Fibroblast of pulmonary artery (primary cell): Measurements from ENCODE around the gene OR2L5.

Experiments
- DNase-seq: peaks from one replicate; pipeline ENCODE4 v3.0.0-alpha.2; 2010; ENCODE audit warnings: low read depth
- H3K4me3 ChIP-seq: replicated peaks from 2 replicates; pipeline ENCODE4 v1.5.1; 2011; ENCODE audit warnings: low read depth, mild to moderate bottlenecking, control low read depth, low read length, moderate library complexity
- CTCF ChIP-seq: IDR thresholded peaks from 2 replicates; pipeline ENCODE4 v1.5.1; 2011; ENCODE audit warnings: mild to moderate bottlenecking, control low read depth, low read length, inconsistent platforms; ENCODE audit errors: missing control alignments

Gene OR2L5

GRCh38 chr1:248009681-248010080, 3.8 kb upstream of the OR2L5 start:
- no peak overlapping the region for H3K4me3 ChIP-seq
- no peak for TF ChIP-seq CTCF
- no peak for DNase-seq

DNA sequence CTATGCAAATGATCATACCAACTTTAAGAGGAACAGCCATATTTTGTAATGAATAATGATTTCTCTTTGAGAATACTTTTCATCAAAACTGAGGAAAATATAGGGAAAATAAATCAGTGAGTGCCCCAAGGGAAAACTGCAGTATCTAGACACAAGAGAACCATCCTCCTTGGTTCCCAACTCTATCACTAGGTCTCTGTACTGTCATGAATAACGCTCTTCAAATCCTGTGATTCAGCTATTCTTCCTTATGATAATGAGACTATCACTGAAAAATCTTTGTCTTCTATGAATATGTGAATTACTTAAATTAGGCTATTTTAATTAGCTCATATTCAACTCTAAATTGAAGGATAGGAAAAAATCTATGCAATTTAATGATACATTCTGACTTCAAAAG, 2.3 kb downstream of the OR2L5 start:
- no peak overlapping the region for H3K4me3 ChIP-seq
- DNase-seq, result no peak
- no peak for TF ChIP-seq CTCF

GRCh38 chr1:248029770-248030169, 16.3 kb downstream of the OR2L5 start, which contains the start of gene OR2L2:
TSS of gene OR2L2 (plus strand) at chr1:248030070. CDS start at chr1:248038268, 8,198 bp downstream.
- H3K4me3 ChIP-seq, result no peak within 1 kb of the TSS
- DNase-seq, result no peak
- TF ChIP-seq CTCF, result no peak

DNA sequence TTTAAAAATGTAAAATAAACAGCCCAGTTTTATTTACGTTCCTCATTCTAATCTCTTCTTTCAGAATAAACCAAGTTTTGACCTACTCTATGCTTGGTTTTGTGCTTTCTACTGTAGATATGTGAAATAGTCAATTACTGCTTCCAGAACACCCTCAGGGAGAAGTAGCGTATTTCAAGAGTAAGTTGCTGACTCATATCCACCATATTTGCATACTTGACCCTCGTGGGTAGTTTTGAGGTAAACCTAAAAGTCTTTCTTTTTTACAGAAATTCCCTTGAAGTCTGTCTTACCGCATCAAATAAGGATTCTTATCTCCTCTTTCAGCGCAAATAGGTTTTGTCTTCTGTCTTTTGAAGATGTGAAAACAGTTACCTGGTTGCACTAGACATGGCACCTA, 31.7 kb downstream of the OR2L5 start:
- no peak for DNase-seq
- no peak for TF ChIP-seq CTCF
- H3K4me3 ChIP-seq, result no peak overlapping the region

DNA sequence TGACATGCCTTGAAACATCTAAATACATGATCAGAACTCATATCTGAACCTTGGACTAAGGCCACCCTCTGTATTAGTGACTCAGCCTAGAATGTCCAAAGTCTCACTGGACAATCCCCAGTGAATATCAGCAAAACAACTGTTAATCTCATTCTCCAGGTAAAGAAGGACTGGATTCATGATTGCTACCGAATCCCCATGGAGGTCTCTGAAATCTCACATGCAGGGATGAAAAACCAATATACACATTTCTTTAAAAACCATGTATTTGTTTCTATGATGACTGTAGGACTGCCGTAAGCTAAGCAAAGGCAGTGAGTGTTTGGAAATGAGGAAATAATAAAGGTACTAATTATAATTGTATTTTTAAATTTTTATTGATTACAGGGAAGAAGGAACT, 33.1 kb downstream of the OR2L5 start, which contains the start of gene OR2L3:
Gene OR2L3, plus strand, starts transcription at position 301 of the 400 bp plus-strand sequence. CDS start 13,846 bp downstream, outside the sequence.
- H3K4me3 ChIP-seq, result no peak within 1 kb of the TSS
- TF ChIP-seq CTCF, result no peak
- DNase-seq, result no peak

GRCh38 chr1:248047008-248047407, 33.5 kb downstream of the OR2L5 start:
- no peak for TF ChIP-seq CTCF
- H3K4me3 ChIP-seq, result no peak overlapping the region
- no peak for DNase-seq

GRCh38 chr1:248054671-248055070, 41.2 kb downstream of the OR2L5 start:
- no peak for TF ChIP-seq CTCF
- DNase-seq, result no peak

More at GRCh38 chr1:248054671-248055070, 41.2 kb downstream of the OR2L5 start:
- H3K4me3 ChIP-seq, result no peak overlapping the region
